Mammary epithelial cell (primary cell): ENCODE measurements around the gene CEP112.

Experiments used
- EZH2 ChIP-seq: IDR thresholded peaks from 2 replicates; pipeline ENCODE4 v1.6.1; 2012; ENCODE audit warnings: low read length, inconsistent platforms, borderline replicate concordance
- TF ChIP-seq, protein P1 (sequence below), 2 donors: IDR thresholded peaks in 1 of 2; conservative IDR thresholded peaks in 1 of 2; 2 replicates each; pipeline ENCODE4 v1.5.1; 2011 to 2012; ENCODE audit warnings: inconsistent platforms in 2 of 2, low read length in 2 of 2, mild to moderate bottlenecking in 2 of 2, control low read depth in 1 of 2, low read depth in 1 of 2; ENCODE audit not compliant: insufficient read depth in 1 of 2; ENCODE audit errors: extremely low read depth in 1 of 2

DNA sequence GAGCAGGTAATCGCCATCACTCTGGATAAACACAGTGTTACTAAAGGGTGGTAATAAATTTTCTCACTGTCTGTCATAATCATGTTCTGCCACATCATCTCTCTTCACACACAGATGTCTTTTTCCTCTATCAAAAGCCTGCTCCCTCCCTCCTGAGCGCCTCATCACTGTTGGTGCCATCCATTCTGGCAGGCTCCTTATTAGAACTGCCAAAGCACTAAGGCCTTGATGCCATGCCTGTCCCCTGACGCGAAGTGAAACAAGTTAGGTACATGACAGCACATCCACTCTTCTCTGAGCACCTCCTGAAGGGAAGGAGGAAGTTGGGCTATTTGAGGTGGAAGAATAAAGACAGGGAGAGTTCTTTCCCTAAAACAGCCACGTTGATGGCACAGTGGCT lies 592.3 kb downstream of the CEP112 start:
- TF ChIP-seq, protein P1, sequence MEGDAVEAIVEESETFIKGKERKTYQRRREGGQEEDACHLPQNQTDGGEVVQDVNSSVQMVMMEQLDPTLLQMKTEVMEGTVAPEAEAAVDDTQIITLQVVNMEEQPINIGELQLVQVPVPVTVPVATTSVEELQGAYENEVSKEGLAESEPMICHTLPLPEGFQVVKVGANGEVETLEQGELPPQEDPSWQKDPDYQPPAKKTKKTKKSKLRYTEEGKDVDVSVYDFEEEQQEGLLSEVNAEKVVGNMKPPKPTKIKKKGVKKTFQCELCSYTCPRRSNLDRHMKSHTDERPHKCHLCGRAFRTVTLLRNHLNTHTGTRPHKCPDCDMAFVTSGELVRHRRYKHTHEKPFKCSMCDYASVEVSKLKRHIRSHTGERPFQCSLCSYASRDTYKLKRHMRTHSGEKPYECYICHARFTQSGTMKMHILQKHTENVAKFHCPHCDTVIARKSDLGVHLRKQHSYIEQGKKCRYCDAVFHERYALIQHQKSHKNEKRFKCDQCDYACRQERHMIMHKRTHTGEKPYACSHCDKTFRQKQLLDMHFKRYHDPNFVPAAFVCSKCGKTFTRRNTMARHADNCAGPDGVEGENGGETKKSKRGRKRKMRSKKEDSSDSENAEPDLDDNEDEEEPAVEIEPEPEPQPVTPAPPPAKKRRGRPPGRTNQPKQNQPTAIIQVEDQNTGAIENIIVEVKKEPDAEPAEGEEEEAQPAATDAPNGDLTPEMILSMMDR (conservative IDR thresholded peaks at IDR 0.05 in 1 of 2, IDR thresholded peaks at IDR 0.05 in 1 of 2; ENCODE audit: extremely low read depth in 1 of 2, insufficient read depth in 1 of 2, low read depth in 1 of 2, low read length in 2 of 2): no peak
- no peak for TF ChIP-seq EZH2
